Activated T-cell treated with anti-CD3 and anti-CD28 coated beads, Interleukin-2, amount 50 U/mL, for 72 hours (primary cell): ENCODE measurements around the gene PGP. TPM values are rescaled to one million over a fixed set of nuclear protein-coding genes. Genes with fewer than 3 reads are reported as not detected.
"Not testable (repeated sequence)": the region's sequence is repeated elsewhere in the genome, so short reads cannot be mapped to it uniquely, and the experiment has no call there.

Experiments used
- ATAC-seq, 2 donors: fragments of 150-1000 bp; cut with Tn5 transposase; replicated peaks in 1 of 2; 2 replicates each; pipeline ENCODE4 v1.10.0; 2021; ENCODE audit warnings: moderate library complexity in 2 of 2, mild to moderate bottlenecking in 1 of 2
- DNase-seq, 2 donors: peaks; one replicate each; pipeline ENCODE4 v3.0.0; 2021 to 2022; ENCODE audit warnings: mixed read lengths in 1 of 2
- H3K27ac Mint-ChIP-seq: one replicate; pipeline ENCODE4 v1.8.0; 2022; ENCODE audit warnings: mild to moderate bottlenecking, moderate library complexity, mixed read lengths
- H3K27me3 Mint-ChIP-seq: one replicate; pipeline ENCODE4 v1.8.0; 2022; ENCODE audit warnings: low read depth, mixed read lengths
- H3K36me3 Mint-ChIP-seq, 2 donors: one replicate each; pipeline ENCODE4 v1.8.0; 2022; ENCODE audit warnings: mixed read lengths in 2 of 2, mild to moderate bottlenecking in 1 of 2; ENCODE audit not compliant: insufficient read depth in 2 of 2
- H3K4me1 Mint-ChIP-seq: one replicate; pipeline ENCODE4 v1.8.0; 2022; ENCODE audit warnings: low read depth, mixed read lengths
- H3K4me3 Mint-ChIP-seq, 2 donors: one replicate each; pipeline ENCODE4 v1.8.0; 2022; ENCODE audit warnings: mild to moderate bottlenecking in 2 of 2, mixed read lengths in 2 of 2, moderate library complexity in 2 of 2
- H3K9me3 Mint-ChIP-seq, 2 donors: one replicate each; pipeline ENCODE4 v1.8.0; 2022; ENCODE audit warnings: mixed read lengths in 2 of 2
- total RNA-seq, 2 donors: library from RNA; stranded (reverse); gene quantifications; one replicate each; pipeline ENCODE4 v1.2.3, GENCODE V29; 2022

PGP gene
- 10 to 100 TPM; 12.1 to 12.6 TPM for total RNA-seq

GRCh38 chr16:2214719-2214968, at the start of gene PGP:
TSS of gene PGP (minus strand) at chr16:2214840. CDS start at chr16:2214777, 63 bp downstream.
- Mint-ChIP-seq H3K4me3 (peak within 1 kb of the TSS; percentile 89 to 92), H3K4me1 (peaks cover 39% of the 10 kb centered on the region), H3K9me3 (no peaks in the 10 kb centered on the region), H3K27me3 (no peaks in the 10 kb centered on the region), H3K36me3 (peaks cover 0 to 1% of the 10 kb centered on the region in 2 donors), H3K27ac (peak within 1 kb of the TSS; percentile 75)
- DNase-seq = no peak
- peak; percentile 91 to 93 for ATAC-seq

- ATAC-seq, H3K4me3 Mint-ChIP-seq, DNase-seq, H3K27me3 Mint-ChIP-seq, H3K27ac Mint-ChIP-seq, H3K9me3 Mint-ChIP-seq: not testable (repeated sequence)
- Mint-ChIP-seq H3K4me1 (peaks cover 31% of the 10 kb centered on the region), H3K36me3 (peaks cover 20 to 52% of the 10 kb centered on the region in 2 donors)
Observed at GRCh38 chr16:2263026-2263425, 48.4 kb upstream of the PGP start.

- ATAC-seq (no peak), DNase-seq (no peak)
- Mint-ChIP-seq H3K27ac (no peak overlapping the region), H3K9me3 (no peaks in the 10 kb centered on the region), H3K36me3 (peaks cover 19 to 58% of the 10 kb centered on the region in 2 donors), H3K27me3 (no peaks in the 10 kb centered on the region), H3K4me3 (no peak overlapping the region), H3K4me1 (peaks cover 12% of the 10 kb centered on the region)
Observed at GRCh38 chr16:2260250-2260649, 45.6 kb upstream of the PGP start.

- H3K9me3 Mint-ChIP-seq, H3K4me3 Mint-ChIP-seq, H3K27ac Mint-ChIP-seq, H3K27me3 Mint-ChIP-seq, H3K4me1 Mint-ChIP-seq, DNase-seq, ATAC-seq: not testable (repeated sequence)
- H3K36me3 Mint-ChIP-seq = peaks cover 19 to 53% of the 10 kb centered on the region in 2 donors
Observed at GRCh38 chr16:2258530-2258929, 43.9 kb upstream of the PGP start.

- no peaks in the 10 kb centered on the region for H3K9me3 Mint-ChIP-seq
- no peaks in the 10 kb centered on the region for H3K27me3 Mint-ChIP-seq
- peaks cover 21 to 57% of the 10 kb centered on the region in 2 donors for H3K36me3 Mint-ChIP-seq
- no peaks in the 10 kb centered on the region for H3K4me1 Mint-ChIP-seq
- DNase-seq (no peak), ATAC-seq (no peak)
- H3K4me3 Mint-ChIP-seq = no peak overlapping the region
- no peak overlapping the region for H3K27ac Mint-ChIP-seq
Observed at GRCh38 chr16:2257726-2258125, 43.1 kb upstream of the PGP start.

- H3K27ac Mint-ChIP-seq = peak overlapping the region; percentile 64
- no peaks in the 10 kb centered on the region for H3K9me3 Mint-ChIP-seq
- no peak for DNase-seq
- no peaks in the 10 kb centered on the region for H3K27me3 Mint-ChIP-seq
- no peak for ATAC-seq
- no peaks in the 10 kb centered on the region for H3K4me1 Mint-ChIP-seq
- no peak overlapping the region for H3K4me3 Mint-ChIP-seq
- H3K36me3 Mint-ChIP-seq = peaks cover 12 to 48% of the 10 kb centered on the region in 2 donors
Observed at GRCh38 chr16:2256531-2257140, 42.0 kb upstream of the PGP start.

GRCh38 chr16:2253293-2253692, 38.7 kb upstream of the PGP start:
- ATAC-seq = no peak
- H3K27me3 Mint-ChIP-seq = no peaks in the 10 kb centered on the region
- H3K36me3 Mint-ChIP-seq = peaks cover 10 to 35% of the 10 kb centered on the region in 2 donors
- H3K4me3 Mint-ChIP-seq = no peak overlapping the region
- no peak for DNase-seq
- no peak overlapping the region for H3K27ac Mint-ChIP-seq
- no peaks in the 10 kb centered on the region for H3K9me3 Mint-ChIP-seq
- H3K4me1 Mint-ChIP-seq = no peaks in the 10 kb centered on the region

- Mint-ChIP-seq H3K4me3 (no peak overlapping the region), H3K27ac (no peak overlapping the region), H3K4me1 (no peaks in the 10 kb centered on the region), H3K9me3 (no peaks in the 10 kb centered on the region), H3K27me3 (no peaks in the 10 kb centered on the region), H3K36me3 (peaks cover 9 to 31% of the 10 kb centered on the region in 2 donors)
- no peak for DNase-seq
- no peak for ATAC-seq
Observed at GRCh38 chr16:2252806-2253148, 38.1 kb upstream of the PGP start.

- peaks cover 5 to 26% of the 10 kb centered on the region in 2 donors for H3K36me3 Mint-ChIP-seq
- peak within 1 kb of the TSS; percentile 96 for H3K27ac Mint-ChIP-seq
- ATAC-seq = peak; percentile 92
- no peaks in the 10 kb centered on the region for H3K4me1 Mint-ChIP-seq
- no peaks in the 10 kb centered on the region for H3K9me3 Mint-ChIP-seq
- H3K4me3 Mint-ChIP-seq = peak within 1 kb of the TSS; percentile 97 to 98
- H3K27me3 Mint-ChIP-seq = no peaks in the 10 kb centered on the region
- DNase-seq = peak; percentile 93 to 94
Observed at GRCh38 chr16:2251296-2252111, 36.9 kb upstream of the PGP start, which contains the start of gene ECI1. TSS of gene ECI1 (minus strand) at chr16:2251587. CDS start at chr16:2251566, 21 bp downstream.

- no peaks in the 10 kb centered on the region for H3K27me3 Mint-ChIP-seq
- H3K4me3 Mint-ChIP-seq = peak overlapping the region; percentile 97 to 98
- DNase-seq = peak; percentile 47 to 48
- H3K36me3 Mint-ChIP-seq = peaks cover 3 to 20% of the 10 kb centered on the region in 2 donors
- no peaks in the 10 kb centered on the region for H3K4me1 Mint-ChIP-seq
- peak overlapping the region; percentile 96 for H3K27ac Mint-ChIP-seq
- H3K9me3 Mint-ChIP-seq = no peaks in the 10 kb centered on the region
- peak; percentile 3 to 14 for ATAC-seq
Observed at GRCh38 chr16:2250652-2251295, 36.1 kb upstream of the PGP start.

GRCh38 chr16:2246301-2246885, 31.8 kb upstream of the PGP start:
- Mint-ChIP-seq H3K9me3 (no peaks in the 10 kb centered on the region), H3K27ac (no peak overlapping the region), H3K4me3 (no peak overlapping the region), H3K36me3 (peaks cover 0 to 6% of the 10 kb centered on the region in 2 donors), H3K27me3 (no peaks in the 10 kb centered on the region), H3K4me1 (no peaks in the 10 kb centered on the region)
- ATAC-seq (no peak), DNase-seq (no peak)

GRCh38 chr16:2244926-2245795, 30.5 kb upstream of the PGP start:
- no peak overlapping the region for H3K27ac Mint-ChIP-seq
- H3K9me3 Mint-ChIP-seq = no peaks in the 10 kb centered on the region
- H3K27me3 Mint-ChIP-seq = no peaks in the 10 kb centered on the region
- H3K4me3 Mint-ChIP-seq = no peak overlapping the region
- peaks cover 0 to 3% of the 10 kb centered on the region in 2 donors for H3K36me3 Mint-ChIP-seq
- H3K4me1 Mint-ChIP-seq = no peaks in the 10 kb centered on the region
- ATAC-seq (peak in 1 of 2 donors; percentile 12), DNase-seq (no peak)
